SK-N-SH (cell line): ENCODE measurements around the gene GARNL3. TPM values are rescaled to one million over a fixed set of nuclear protein-coding genes. Genes with fewer than 3 reads are reported as not detected.

ENCODE experiments used
- CTCF ChIA-PET: fragments of 300-600, 350-600 bp; formaldehyde crosslinking; extraction: SDS; loops from one replicate; lab custom pipeline; 2021; lab: Yijun Ruan, JAX
- POLR2A ChIA-PET: fragments of 350-600 bp; sonication (Branson Sonifier 250); formaldehyde crosslinking; extraction: SDS; loops from one replicate; lab custom pipeline; 2020; ENCODE audit warnings: antibody characterized with exemption, inconsistent platforms; lab: Yijun Ruan, JAX
- DNase-seq: peaks from one replicate; pipeline ENCODE4 v3.0.0; 2012
- H2AFZ ChIP-seq: fragments of 200-600 bp; sonication (generic); 2 replicates; pipeline ENCODE4 v1.8.1; 2016; ENCODE audit warnings: antibody characterized with exemption, mild to moderate bottlenecking, low read depth
- H3F3A ChIP-seq: fragments of 200-600 bp; sonication (generic); replicated peaks from 2 replicates; pipeline ENCODE3; 2016; ENCODE audit warnings: antibody characterized with exemption, mild to moderate bottlenecking; ENCODE audit not compliant: insufficient read depth
- H3K27ac ChIP-seq, 2 experiments: fragments of 200-500 bp in 1 of 2; fragments of 200-600 bp in 1 of 2; sonication (Bioruptor generic) in 1 of 2; sonication (generic), shearing (Covaris generic) in 1 of 2; 2 replicates each; pipeline versions ENCODE4 v1.5.1 to v1.6.1; 2014 to 2016; ENCODE audit warnings: low read depth in 2 of 2, inconsistent platforms in 1 of 2, low read length in 1 of 2, mild to moderate bottlenecking in 1 of 2, mixed read lengths in 1 of 2
- H3K27me3 ChIP-seq: fragments of 200-600 bp; sonication (generic), shearing (Covaris generic); 2 replicates; pipeline ENCODE4 v1.6.1; 2016; ENCODE audit warnings: mixed run types; ENCODE audit not compliant: insufficient read depth
- H3K36me3 ChIP-seq, 2 experiments: fragments of 200-500 bp in 1 of 2; fragments of 200-600 bp in 1 of 2; sonication (Bioruptor generic) in 1 of 2; sonication (generic) in 1 of 2; replicated peaks in 1 of 2; 2 replicates each; pipeline versions ENCODE3 to v1.5.1; 2014 to 2016; ENCODE audit warnings: low read length in 1 of 2, mild to moderate bottlenecking in 1 of 2; ENCODE audit not compliant: insufficient read depth in 2 of 2, control insufficient read depth in 1 of 2
- H3K4me1 ChIP-seq, 2 experiments: fragments of 200-500 bp in 1 of 2; fragments of 200-600 bp in 1 of 2; sonication (Bioruptor generic) in 1 of 2; sonication (generic), shearing (Covaris generic) in 1 of 2; 2 replicates each; pipeline versions ENCODE4 v1.5.1 to v1.6.1; 2014 to 2016; ENCODE audit warnings: low read depth in 1 of 2, low read length in 1 of 2, mixed run types in 1 of 2; ENCODE audit not compliant: insufficient read depth in 2 of 2, control insufficient read depth in 1 of 2
- H3K4me2 ChIP-seq: fragments of 200-600 bp; sonication (generic), shearing (Covaris generic); 2 replicates; pipeline ENCODE4 v1.6.1; 2017; ENCODE audit warnings: mixed run types
- H3K4me3 ChIP-seq, 2 experiments: fragments of 200-500 bp in 1 of 2; fragments of 200-600 bp in 1 of 2; sonication (Bioruptor generic) in 1 of 2; sonication (generic), shearing (Covaris generic) in 1 of 2; 2 replicates each; pipeline versions ENCODE4 v1.5.1 to v1.8.1; 2014 to 2016; ENCODE audit warnings: low read depth in 2 of 2, inconsistent platforms in 1 of 2, low read length in 1 of 2, mild to moderate bottlenecking in 1 of 2, mixed read lengths in 1 of 2, moderate library complexity in 1 of 2
- H3K79me2 ChIP-seq: fragments of 200-600 bp; sonication (generic); 2 replicates; pipeline ENCODE4 v1.8.1; 2017; ENCODE audit warnings: mild to moderate bottlenecking; ENCODE audit not compliant: insufficient read depth
- H3K9ac ChIP-seq: fragments of 200-600 bp; sonication (generic); 2 replicates; pipeline ENCODE4 v1.6.1; 2017; ENCODE audit warnings: mixed run types
- H3K9me2 ChIP-seq: fragments of 200-600 bp; sonication (generic); 2 replicates; pipeline ENCODE4 v1.6.1; 2017; ENCODE audit warnings: mixed run types
- H3K9me3 ChIP-seq: fragments of 200-600 bp; sonication (generic); 2 replicates; pipeline ENCODE4 v1.6.1; 2017; ENCODE audit warnings: mixed run types, mild to moderate bottlenecking, moderate library complexity
- H4K20me1 ChIP-seq: fragments of 200-600 bp; sonication (generic); 2 replicates; pipeline ENCODE4 v1.6.1; 2017; ENCODE audit warnings: mild to moderate bottlenecking, mixed run types; ENCODE audit not compliant: insufficient read depth
- CTCF ChIP-seq: fragments of 200-600 bp; sonication (generic); IDR thresholded peaks from 2 replicates; pipeline ENCODE4 v1.6.1; 2017; ENCODE audit warnings: antibody characterized with exemption, mild to moderate bottlenecking, moderate library complexity
- EP300 ChIP-seq, 2 experiments: IDR thresholded peaks; 2 replicates each; pipeline versions ENCODE4 v1.4.0 to v1.6.1; 2012; ENCODE audit warnings: borderline replicate concordance in 1 of 2, low read depth in 1 of 2, low read length in 1 of 2
- FOXJ3 ChIP-seq: sonication (generic); formaldehyde crosslinking; IDR thresholded peaks from 2 replicates; pipeline ENCODE4 v1.5.1; 2020; ENCODE audit warnings: mild to moderate bottlenecking, missing genetic modification reagents
- FOXM1 ChIP-seq: IDR thresholded peaks from 2 replicates; pipeline ENCODE4 v1.4.0; 2012; ENCODE audit warnings: low read depth, mild to moderate bottlenecking
- GATA2 ChIP-seq: sonication (generic); formaldehyde crosslinking; IDR thresholded peaks from 2 replicates; pipeline ENCODE4 v1.5.0; 2020; ENCODE audit warnings: mild to moderate bottlenecking, missing genetic modification reagents
- JUND ChIP-seq: IDR thresholded peaks from 2 replicates; pipeline ENCODE4 v1.4.0; 2012
- NFIC ChIP-seq: IDR thresholded peaks from 2 replicates; pipeline ENCODE4 v1.4.0; 2012; ENCODE audit warnings: borderline replicate concordance
- POLR2AphosphoS5 ChIP-seq: IDR thresholded peaks from 2 replicates; pipeline ENCODE4 v1.6.1; 2012; ENCODE audit warnings: low read depth, low read length
- RAD21 ChIP-seq: IDR thresholded peaks from 2 replicates; pipeline ENCODE4 v1.6.1; 2012; ENCODE audit warnings: mild to moderate bottlenecking, low read length
- REST ChIP-seq: IDR thresholded peaks from 2 replicates; pipeline ENCODE4 v1.6.1; 2012; ENCODE audit warnings: mild to moderate bottlenecking, low read depth, low read length, moderate library complexity
- RFX5 ChIP-seq: IDR thresholded peaks from 2 replicates; pipeline ENCODE4 v1.6.1; 2012; ENCODE audit warnings: mild to moderate bottlenecking, improper control_type of control experiment, low read length
- TCF12 ChIP-seq: IDR thresholded peaks from 2 replicates; pipeline ENCODE4 v1.4.0; 2012
- ZBTB33 ChIP-seq: IDR thresholded peaks from 2 replicates; pipeline ENCODE4 v1.4.0; 2012; ENCODE audit warnings: low read depth, borderline replicate concordance
- WGBS: methylation state at CpG from one replicate; pipeline ENCODE4 v1.1.6; 2017; ENCODE audit warnings: low lambda C conversion rate; 5-methylcytosine and 5-hydroxymethylcytosine counted together
- polyA plus RNA-seq, 3 experiments: library from polyadenylated mRNA; depleted of rRNA; stranded (reverse); fragments of >200 nt; gene quantifications; 2 replicates each; pipeline ENCODE4 v1.2.3, GENCODE V29; 2012

GARNL3 gene
- polyA plus RNA-seq, 1 of the 3 experiments (the other 2 are of a cell fraction): 9.1 TPM

GRCh38 chr9:127336506-127337352 lies 72.2 kb downstream of the GARNL3 start (continued):
- 0 out of 2 replicates have a peak, but pooled peaks have one; percentile 16 for TF ChIP-seq REST
- TF ChIP-seq FOXM1: 0 out of 2 replicates have a peak, but pooled peaks have one; percentile 33
- peak; percentile 71; the same call in 1 of the 2 replicates for TF ChIP-seq POLR2AphosphoS5
- TF ChIP-seq FOXJ3 (CRISPR knock-in tag): no peak
- TF ChIP-seq EP300 (IDR thresholded peaks at IDR 0.05; ENCODE audit: borderline replicate concordance in 1 of 2, low read depth in 1 of 2, low read length in 1 of 2): peak; percentile 20 to 80; a peak in 2 of 4 replicates
- peak; percentile 95 for TF ChIP-seq JUND
- peak; percentile 93 for TF ChIP-seq TCF12
- TF ChIP-seq ZBTB33: no peak
- peak; percentile 97 for TF ChIP-seq NFIC

- H3K79me2 ChIP-seq: no peaks in the 10 kb centered on the region
- H3K9ac ChIP-seq: no peak overlapping the region
- ChIA-PET POLR2A (no interaction called here), CTCF (interaction anchor here (1.0 kb wide), 1 partner anchor 10 kb away, joined by 3 read pairs; no protein-coding TSS in a partner anchor)
- H4K20me1 ChIP-seq: no peaks in the 10 kb centered on the region
- H3K36me3 ChIP-seq: peaks cover 0 to 22% of the 10 kb centered on the region in 2 experiments
- no peaks in the 10 kb centered on the region for H3K9me2 ChIP-seq
- DNase-seq: no peak
- WGBS: 94% methylated on average over 2 of the region's 2 CpGs
- TF ChIP-seq RAD21: no peak
- no peak for TF ChIP-seq GATA2
- TF ChIP-seq RFX5: no peak
- no peak for TF ChIP-seq CTCF
- TF ChIP-seq, all 33 proteins: peak for 0
- Histone ChIP-seq H3K4me2 (no peak overlapping the region), H3K9me3 (no peaks in the 10 kb centered on the region), H3K27ac (no peak overlapping the region), H2AFZ (no peak overlapping the region), H3F3A (peaks cover 13% of the 10 kb centered on the region), H3K4me1 (peaks cover 5 to 17% of the 10 kb centered on the region in 2 experiments), H3K27me3 (no peaks in the 10 kb centered on the region), H3K4me3 (no peak overlapping the region)
Observed at GRCh38 chr9:127340721-127341120, 76.1 kb downstream of the GARNL3 start.
